GM12892 (cell line): ENCODE measurements around the gene HSF5.

Experiments used
- POLR2A ChIP-seq: IDR thresholded peaks from 2 replicates; pipeline ENCODE4 v1.6.1; 2011; ENCODE audit warnings: low read depth, low read length, control low read depth
- POLR2AphosphoS5 ChIP-seq: IDR thresholded peaks from 2 replicates; pipeline ENCODE4 v1.6.1; 2011; ENCODE audit warnings: low read depth, low read length, control low read depth

- TF ChIP-seq POLR2A = no peak
- TF ChIP-seq POLR2AphosphoS5 = no peak
Observed at GRCh38 chr17:58382108-58382871, 105.9 kb downstream of the HSF5 start.
